OCI-LY1 (cell line): ENCODE measurements around the gene NID1.

Experiments
- H2AFZ ChIP-seq: fragments of 200-600 bp; sonication (generic), shearing (Covaris generic); 2 replicates; pipeline ENCODE4 v1.6.0; 2014; ENCODE audit warnings: antibody characterized with exemption, mild to moderate bottlenecking, low read length
- H3F3A ChIP-seq: fragments of 200-600 bp; sonication (generic), shearing (Covaris generic); 2 replicates; pipeline ENCODE4 v1.6.0; 2014; ENCODE audit warnings: mild to moderate bottlenecking, antibody characterized with exemption, low read length, moderate library complexity; ENCODE audit not compliant: insufficient read depth
- H3K27ac ChIP-seq: fragments of 200-600 bp; sonication (generic); 2 replicates; pipeline ENCODE4 v1.5.1; 2014; ENCODE audit warnings: low read length, mixed run types, mild to moderate bottlenecking, low read depth; ENCODE audit not compliant: poor library complexity, severe bottlenecking
- H3K27me3 ChIP-seq: fragments of 200-600 bp; sonication (generic); 2 replicates; pipeline ENCODE4 v1.6.0; 2014; ENCODE audit warnings: antibody characterized with exemption, mild to moderate bottlenecking, low read length, moderate library complexity; ENCODE audit not compliant: insufficient read depth
- H3K36me3 ChIP-seq: fragments of 200-600 bp; sonication (generic); 2 replicates; pipeline ENCODE4 v1.6.1; 2014; ENCODE audit warnings: mild to moderate bottlenecking, antibody characterized with exemption, low read length, moderate library complexity, mixed read lengths; ENCODE audit not compliant: insufficient read depth
- H3K4me1 ChIP-seq: fragments of 200-600 bp; sonication (generic); 2 replicates; pipeline ENCODE4 v1.5.1; 2014; ENCODE audit warnings: mild to moderate bottlenecking, low read length, moderate library complexity; ENCODE audit not compliant: insufficient read depth, severe bottlenecking
- H3K4me2 ChIP-seq: fragments of 200-600 bp; sonication (generic), shearing (Covaris generic); 2 replicates; pipeline ENCODE4 v1.6.1; 2014; ENCODE audit warnings: low read length
- H3K4me3 ChIP-seq: fragments of 200-600 bp; sonication (generic); 2 replicates; pipeline ENCODE4 v1.5.1; 2014; ENCODE audit warnings: low read length, low read depth, mild to moderate bottlenecking, mixed read lengths; ENCODE audit not compliant: poor library complexity, severe bottlenecking
- H3K79me2 ChIP-seq: fragments of 200-600 bp; shearing (Covaris generic); 2 replicates; pipeline ENCODE4 v1.6.1; 2016; ENCODE audit warnings: mixed run types, low read length, mixed read lengths; ENCODE audit not compliant: insufficient read depth
- H3K9ac ChIP-seq: fragments of 200-600 bp; sonication (generic), shearing (Covaris generic); 2 replicates; pipeline ENCODE4 v1.6.1; 2014; ENCODE audit warnings: mild to moderate bottlenecking, low read length, mixed read lengths
- H3K9me2 ChIP-seq: fragments of 200-600 bp; sonication (generic), shearing (Covaris generic); 2 replicates; pipeline ENCODE4 v1.6.1; 2014; ENCODE audit warnings: low read depth, mild to moderate bottlenecking, low read length, mixed read lengths
- H3K9me3 ChIP-seq: fragments of 200-600 bp; shearing (Covaris generic); 2 replicates; pipeline ENCODE4 v1.6.1; 2014; ENCODE audit warnings: low read length, mixed read lengths
- H4K20me1 ChIP-seq: fragments of 200-600 bp; sonication (generic), shearing (Covaris generic); 2 replicates; pipeline ENCODE4 v1.6.0; 2016; ENCODE audit warnings: mild to moderate bottlenecking, low read length; ENCODE audit not compliant: insufficient read depth
- CTCF ChIP-seq: fragments of 200-600 bp; sonication (generic), shearing (Covaris generic); IDR thresholded peaks from 2 replicates; pipeline ENCODE4 v1.5.1; 2017; ENCODE audit warnings: mild to moderate bottlenecking, antibody characterized with exemption, low read length, moderate library complexity, mixed read lengths
- EZH2 ChIP-seq: fragments of 200-600 bp; sonication (generic), shearing (Covaris generic); IDR thresholded peaks from 2 replicates; pipeline ENCODE4 v1.8.0; 2017; ENCODE audit warnings: borderline replicate concordance, mixed run types, mild to moderate bottlenecking, antibody characterized with exemption, low read length, moderate library complexity, mixed read lengths

Gene NID1

GRCh38 chr1:235996048-235996785 lies 68.7 kb downstream of the NID1 start:
- Histone ChIP-seq H3K36me3 (no peaks in the 10 kb centered on the region), H3K4me1 (no peaks in the 10 kb centered on the region), H4K20me1 (no peaks in the 10 kb centered on the region), H3K79me2 (no peaks in the 10 kb centered on the region), H3K9ac (no peak overlapping the region), H3K9me3 (no peaks in the 10 kb centered on the region), H3F3A (no peaks in the 10 kb centered on the region), H2AFZ (no peak overlapping the region), H3K4me2 (no peak overlapping the region), H3K4me3 (no peak overlapping the region), H3K9me2 (no peaks in the 10 kb centered on the region), H3K27me3 (no peaks in the 10 kb centered on the region), H3K27ac (no peak overlapping the region)
- TF ChIP-seq CTCF (no peak), EZH2 (no peak)

- no peak overlapping the region for H3K4me2 ChIP-seq
- H3F3A ChIP-seq, result no peaks in the 10 kb centered on the region
- H2AFZ ChIP-seq, result no peak overlapping the region
- no peak for TF ChIP-seq CTCF
- no peak for TF ChIP-seq EZH2
- H3K4me1 ChIP-seq, result no peaks in the 10 kb centered on the region
- no peak overlapping the region for H3K9ac ChIP-seq
- no peaks in the 10 kb centered on the region for H4K20me1 ChIP-seq
- H3K9me3 ChIP-seq, result no peaks in the 10 kb centered on the region
- H3K79me2 ChIP-seq, result no peaks in the 10 kb centered on the region
- no peaks in the 10 kb centered on the region for H3K36me3 ChIP-seq
- no peaks in the 10 kb centered on the region for H3K9me2 ChIP-seq
- no peak overlapping the region for H3K27ac ChIP-seq
- no peaks in the 10 kb centered on the region for H3K27me3 ChIP-seq
- no peak overlapping the region for H3K4me3 ChIP-seq
Measured at GRCh38 chr1:235995511-235995910, 69.4 kb downstream of the NID1 start.

DNA sequence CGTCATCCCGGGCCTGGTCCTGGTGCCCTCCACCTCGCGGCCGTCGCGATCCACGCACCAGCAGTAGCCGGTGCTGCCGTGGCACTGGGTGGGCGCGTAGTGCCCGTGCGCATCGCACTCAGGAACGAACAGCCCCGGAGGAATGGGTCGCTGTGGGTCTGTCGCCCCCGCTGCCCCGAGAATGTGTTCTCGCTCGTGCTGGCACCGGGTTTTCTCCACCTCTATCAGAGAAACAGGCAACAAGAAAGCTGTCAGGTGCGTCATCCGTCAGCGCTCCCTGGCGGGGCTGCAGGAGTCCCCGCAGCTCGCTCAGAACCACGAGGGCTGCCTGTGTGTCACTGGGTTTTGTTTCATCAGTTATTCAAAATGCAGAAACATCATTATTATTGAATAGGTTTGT lies 71.2 kb downstream of the NID1 start:
- H3K36me3 ChIP-seq, result no peaks in the 10 kb centered on the region
- no peaks in the 10 kb centered on the region for H3K9me2 ChIP-seq
- no peak overlapping the region for H3K9ac ChIP-seq
- no peaks in the 10 kb centered on the region for H3K79me2 ChIP-seq
- H3K27me3 ChIP-seq, result no peaks in the 10 kb centered on the region
- H4K20me1 ChIP-seq, result no peaks in the 10 kb centered on the region
- H3K4me2 ChIP-seq, result no peak overlapping the region
- no peak overlapping the region for H3K4me3 ChIP-seq
- no peaks in the 10 kb centered on the region for H3K4me1 ChIP-seq
- no peak overlapping the region for H3K27ac ChIP-seq
- no peak overlapping the region for H2AFZ ChIP-seq
- TF ChIP-seq CTCF, result no peak
- no peaks in the 10 kb centered on the region for H3K9me3 ChIP-seq
- no peaks in the 10 kb centered on the region for H3F3A ChIP-seq
